Esophagus muscularis mucosa (tissue), 4 donors: ENCODE results near the gene SERPINI1. TPM values are rescaled to one million over a fixed set of nuclear protein-coding genes. Genes with fewer than 3 reads are reported as not detected.
A peak's percentile ranks its signal among the peaks of the same experiment; 100 is the strongest.

Experiments used
- DNase-seq: peaks from one replicate; pipeline ENCODE4 v3.0.0-alpha.2; 2017; ENCODE audit errors: extremely low spot score
- H3K27ac ChIP-seq, 4 donors: fragments of 200-600 bp; sonication (generic); replicated peaks in 1 of 4; 1 replicate in 3 of 4; 2 replicates in 1 of 4; pipeline ENCODE4 v1.5.1; 2016 to 2019; ENCODE audit warnings: mild to moderate bottlenecking in 1 of 4
- H3K27me3 ChIP-seq, 4 donors: fragments of 200-600 bp; sonication (generic); one replicate each; pipeline versions ENCODE4 v1.5.1 to v1.6.0; 2016 to 2019
- H3K36me3 ChIP-seq, 4 donors: fragments of 200-600 bp; sonication (generic); one replicate each; pipeline ENCODE4 v1.5.1; 2016 to 2019
- H3K4me1 ChIP-seq, 4 donors: fragments of 200-600 bp; sonication (generic); one replicate each; pipeline ENCODE4 v1.5.1; 2016 to 2019
- H3K4me3 ChIP-seq, 4 donors: fragments of 200-600 bp; sonication (generic); 1 replicate in 2 of 4; 2 replicates in 2 of 4; pipeline ENCODE4 v1.5.1; 2016 to 2019; ENCODE audit warnings: mild to moderate bottlenecking in 4 of 4, moderate library complexity in 1 of 4
- H3K9me3 ChIP-seq, 4 donors: fragments of 200-600 bp; sonication (generic); 1 replicate in 3 of 4; 2 replicates in 1 of 4; pipeline ENCODE4 v1.5.1; 2016 to 2019
- CTCF ChIP-seq, 3 experiments: fragments of 200-600 bp in 2 of 3; fragments of 450-650 bp in 1 of 3; sonication (generic) in 2 of 3; IDR thresholded peaks; one replicate each; pipeline ENCODE4 v1.5.1; 2017 to 2019; ENCODE audit warnings: antibody characterized with exemption in 3 of 3, mild to moderate bottlenecking in 2 of 3, moderate library complexity in 1 of 3
- EP300 ChIP-seq: sonication (generic); formaldehyde crosslinking; IDR thresholded peaks from one replicate; pipeline ENCODE4 v1.6.1; 2017; ENCODE audit warnings: antibody characterized with exemption
- POLR2A ChIP-seq: fragments of 450-650 bp; IDR thresholded peaks from one replicate; pipeline ENCODE4 v1.6.1; 2017; ENCODE audit warnings: antibody characterized with exemption, moderate library complexity, mild to moderate bottlenecking, low read depth
- POLR2AphosphoS5 ChIP-seq, 2 donors: sonication (generic); formaldehyde crosslinking; IDR thresholded peaks; one replicate each; pipeline ENCODE4 v1.6.1; 2017; ENCODE audit warnings: antibody characterized with exemption in 2 of 2
- intact Hi-C: fragments of 100-400 bp; cut with DNase I; formaldehyde crosslinking; loops from one replicate; pipeline ENCODE4 v1.15.1; 2023
- small RNA-seq, 3 donors: library from RNA; depleted of rRNA; stranded (forward); fragments of <200 nt; gene quantifications; one replicate each; pipeline ENCODE3, GENCODE V24; 2016
- total RNA-seq, 4 donors: library from RNA; depleted of rRNA; stranded (reverse); fragments of >200 nt; gene quantifications; one replicate each; pipeline versions ENCODE4 v1.1.0 to v1.2.1, GENCODE V29; 2016

Gene SERPINI1
- total RNA-seq, 4 donors from 2014 or later = 3.1 to 7.1 (median 4.1) TPM

GRCh38 chr3:167874671-167875372 lies 139.3 kb downstream of the SERPINI1 start:
- DNase-seq = no peak
- Histone ChIP-seq H3K36me3 (no peaks in the 10 kb centered on the region), H3K4me3 (no peak overlapping the region), H3K9me3 (no peaks in the 10 kb centered on the region), H3K4me1 (peaks cover 23 to 35% (median 30%) of the 10 kb centered on the region in 4 donors), H3K27ac (peak overlapping the region; percentile 11 to 52 (median 24)), H3K27me3 (no peaks in the 10 kb centered on the region)
- intact Hi-C loops = no loop called here
- no peak for TF ChIP-seq EP300
- TF ChIP-seq CTCF (IDR thresholded peaks at IDR 0.05) = no peak
- TF ChIP-seq POLR2A = no peak
- TF ChIP-seq POLR2AphosphoS5 (IDR thresholded peaks at IDR 0.05) = no peak

Small RNA genes within 50 kb of the gene (small RNA-seq; reads per million reads assigned to genes)
- gene HMGN1P8 = 0 reads per million in 3 donors

Other genes with a start within 250 kb of the SERPINI1 start
- 1 to 10 TPM; 2.9 to 9.9 (median 7.2) TPM for gene WDR49, start 81.8 kb upstream of the SERPINI1 start, total RNA-seq
- 10 to 100 TPM; 58.3 to 90.1 (median 65.1) TPM for gene PDCD10, start 829 bp upstream of the SERPINI1 start, total RNA-seq